Measurements from ENCODE around the gene MAP3K19.
"Not testable (repeated sequence)": the region's sequence is repeated elsewhere in the genome, so short reads cannot be mapped to it uniquely, and the experiment has no call there.

The MAP3K19 gene

GRCh38 chr2:135050684-135051083 lies 3.4 kb upstream of the MAP3K19 start:
- no peak for DNase-seq (ENCODE audit: low read depth in 2 of 2)

- DNase-seq (ENCODE audit: low read depth in 2 of 2) = no peak
Measured at GRCh38 chr2:135050132-135050531, 2.9 kb upstream of the MAP3K19 start.

GRCh38 chr2:135048122-135048521 lies 875 bp upstream of the MAP3K19 start:
- no peak for DNase-seq (ENCODE audit: low read depth in 2 of 2)

- peak; percentile 10 to 42 for DNase-seq (ENCODE audit: low read depth in 2 of 2)
Measured at GRCh38 chr2:135043345-135043744, 3.9 kb downstream of the MAP3K19 start.

DNA sequence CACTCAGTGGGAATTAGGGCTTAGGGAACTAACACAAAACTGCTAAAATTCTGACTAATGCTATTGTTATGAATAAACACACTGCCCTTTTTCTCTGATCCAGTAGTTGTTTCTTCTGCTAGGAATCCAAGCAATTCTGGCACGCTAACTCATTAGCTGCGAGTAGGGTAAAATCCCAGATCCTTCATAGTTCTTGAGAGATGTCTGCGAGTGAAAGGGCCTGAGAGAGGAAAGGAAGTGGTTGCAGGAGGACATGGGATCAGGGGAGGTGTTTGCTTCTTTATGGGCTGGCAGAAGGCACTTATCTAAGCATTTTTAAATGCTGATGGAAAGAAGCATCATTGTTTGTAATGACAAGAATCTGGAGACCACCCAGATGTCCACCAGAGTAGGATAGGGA lies 9.4 kb downstream of the MAP3K19 start:
- no peak for DNase-seq (ENCODE audit: low read depth in 2 of 2)

DNA sequence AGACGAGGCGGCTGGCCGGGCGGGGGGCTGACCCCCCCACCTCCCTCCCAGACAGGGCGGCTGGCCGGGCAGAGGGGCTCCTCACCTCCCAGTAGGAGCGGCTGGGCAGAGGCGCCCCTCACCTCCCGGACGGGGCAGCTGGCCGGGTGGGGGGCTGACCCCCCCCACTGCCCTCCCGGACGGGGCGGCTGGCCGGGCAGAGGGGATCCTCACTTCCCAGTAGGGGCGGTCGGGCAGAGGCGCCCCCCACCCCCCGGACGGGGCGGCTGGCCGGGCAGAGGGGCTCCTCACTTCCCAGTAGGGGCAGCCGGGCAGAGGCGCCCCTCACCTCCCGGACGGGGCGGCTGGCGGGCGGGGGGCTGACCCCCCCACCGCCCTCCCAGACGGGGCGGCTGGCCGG lies 14.0 kb downstream of the MAP3K19 start:
- DNase-seq (ENCODE audit: low read depth in 2 of 2) = not testable (repeated sequence)

- DNase-seq (ENCODE audit: low read depth in 2 of 2) = no peak
Measured at GRCh38 chr2:135030826-135031225, 16.4 kb downstream of the MAP3K19 start.

- DNase-seq (ENCODE audit: low read depth in 2 of 2) = no peak
Measured at GRCh38 chr2:135029481-135030134, 17.6 kb downstream of the MAP3K19 start.

DNA sequence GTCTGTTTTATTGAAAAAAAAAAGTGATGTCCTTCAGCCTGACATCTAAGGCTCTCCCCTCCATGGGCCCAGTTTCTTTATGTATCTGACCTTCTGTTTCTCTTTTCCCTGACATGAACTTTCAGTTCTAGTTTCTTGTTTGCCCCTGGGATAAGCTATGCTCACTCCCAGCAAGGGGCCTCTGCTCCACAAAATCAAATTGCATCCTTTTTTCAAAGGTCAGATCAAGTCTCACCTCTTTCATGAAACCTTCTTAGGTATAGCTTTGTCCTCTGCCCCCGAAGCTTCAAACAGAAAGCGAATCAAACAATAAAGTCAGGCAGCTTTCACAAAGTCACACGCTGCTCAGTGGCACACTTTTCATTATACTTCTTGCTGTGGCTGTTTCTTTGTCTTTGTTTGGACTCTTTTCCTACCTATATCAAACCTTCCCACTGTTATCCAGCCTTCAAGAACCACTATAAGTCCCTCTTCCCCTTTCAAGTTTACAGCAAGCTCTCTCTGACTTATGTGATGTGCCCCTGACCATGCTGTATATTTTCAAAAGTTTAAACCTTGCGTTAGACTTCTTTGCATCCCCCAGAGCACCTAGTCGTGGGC lies 23.3 kb downstream of the MAP3K19 start:
- DNase-seq (ENCODE audit: low read depth in 2 of 2) = no peak

DNA sequence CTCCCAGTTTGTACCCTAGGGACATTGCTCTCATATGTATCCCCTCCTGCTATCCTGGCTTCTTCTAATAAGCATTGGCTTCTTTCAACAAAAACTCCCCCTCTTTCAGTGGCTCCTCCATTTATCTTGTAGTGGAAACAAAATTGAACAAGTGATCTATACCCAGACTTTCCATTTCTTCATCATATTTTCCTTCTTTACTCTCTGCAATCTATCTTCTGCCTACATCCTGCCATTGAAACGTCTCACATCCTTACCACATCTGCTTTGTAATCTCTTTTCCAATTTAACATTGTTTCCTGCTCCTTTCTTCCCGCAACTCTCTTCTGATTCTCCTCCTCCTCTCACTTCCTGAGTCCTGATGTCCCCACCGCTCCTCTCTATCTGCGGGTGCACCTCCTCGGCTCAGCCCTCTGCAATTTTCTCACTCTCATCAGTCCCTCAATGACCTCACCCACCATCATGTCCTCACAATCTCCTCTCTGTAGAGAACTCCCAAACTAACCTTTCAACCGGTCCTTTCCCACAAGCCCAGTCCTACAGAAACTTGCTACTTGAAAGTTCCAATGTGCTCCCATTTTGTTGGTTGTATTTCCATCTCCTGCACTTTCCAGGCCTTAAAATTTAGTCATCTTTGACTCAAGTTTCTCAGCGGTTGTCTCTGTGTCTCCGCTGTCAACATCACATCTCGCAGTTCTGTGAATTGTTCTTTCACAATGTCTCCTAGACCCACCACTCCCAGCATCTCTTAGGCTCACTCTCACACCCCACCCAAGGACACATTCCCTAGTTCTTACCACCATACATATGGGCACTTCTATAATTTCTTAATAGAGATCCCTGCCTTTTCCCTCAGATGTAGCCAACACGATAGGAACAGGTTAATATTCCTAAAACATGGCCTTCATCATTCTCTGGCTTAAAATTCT lies 24.0 kb downstream of the MAP3K19 start:
- no peak for DNase-seq (ENCODE audit: low read depth in 2 of 2)

- DNase-seq (ENCODE audit: low read depth in 2 of 2) = no peak
Measured at GRCh38 chr2:135021618-135022017, 25.6 kb downstream of the MAP3K19 start.

DNA sequence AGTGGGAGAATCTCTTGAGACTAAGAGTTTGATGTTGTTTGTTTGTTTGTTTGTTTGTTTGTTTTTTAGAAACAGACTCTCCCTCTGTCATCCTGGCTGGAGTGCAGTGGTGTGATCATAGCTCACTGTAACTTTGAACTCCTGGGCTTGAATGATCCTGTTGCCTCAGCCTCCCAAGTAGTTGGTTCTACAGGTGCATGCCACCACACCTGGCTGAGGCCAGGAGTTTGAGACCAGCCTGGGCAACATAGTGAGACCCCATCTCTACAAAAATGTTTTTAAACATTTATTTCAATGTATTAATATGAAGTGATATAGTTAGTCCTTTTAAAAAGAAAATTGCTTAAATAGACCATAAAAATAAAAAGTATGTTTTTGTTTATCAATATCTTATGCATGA lies 35.6 kb downstream of the MAP3K19 start:
- DNase-seq (ENCODE audit: low read depth in 2 of 2) = no peak

DNA sequence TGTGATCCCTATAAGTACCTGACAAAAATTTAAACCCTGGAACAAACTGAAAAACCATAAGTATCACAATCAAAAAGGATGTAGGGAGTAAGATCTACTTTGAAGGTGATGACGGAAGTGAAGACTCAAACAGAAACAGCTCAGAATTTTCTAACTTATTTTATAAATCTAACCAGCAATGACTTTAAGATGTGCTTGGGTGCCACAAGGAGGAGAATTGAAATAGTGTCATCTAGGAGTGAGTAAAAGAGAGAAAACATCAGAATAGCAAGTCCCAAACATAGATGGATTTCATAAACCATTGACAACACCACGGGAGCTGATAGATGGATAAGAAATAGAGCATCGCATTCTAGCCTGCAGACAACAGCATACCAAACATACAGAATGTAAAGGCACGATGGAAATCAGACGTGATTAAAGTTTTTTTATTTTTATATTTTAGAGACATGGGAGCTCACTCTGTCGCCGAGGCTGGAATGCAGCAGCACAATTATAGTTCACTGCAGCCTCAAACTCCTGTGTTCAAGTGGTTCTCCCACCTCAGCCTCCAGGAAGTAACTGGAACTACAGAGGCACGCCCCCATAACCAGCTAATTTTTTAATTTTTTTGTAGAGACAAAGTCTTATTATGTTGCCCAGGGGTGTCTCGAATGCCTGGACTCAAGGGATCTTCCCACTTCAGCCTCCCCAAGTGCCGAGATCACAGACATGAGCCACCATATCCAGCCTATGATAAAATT lies 36.9 kb downstream of the MAP3K19 start:
- no peak for DNase-seq (ENCODE audit: low read depth in 2 of 2)

DNA sequence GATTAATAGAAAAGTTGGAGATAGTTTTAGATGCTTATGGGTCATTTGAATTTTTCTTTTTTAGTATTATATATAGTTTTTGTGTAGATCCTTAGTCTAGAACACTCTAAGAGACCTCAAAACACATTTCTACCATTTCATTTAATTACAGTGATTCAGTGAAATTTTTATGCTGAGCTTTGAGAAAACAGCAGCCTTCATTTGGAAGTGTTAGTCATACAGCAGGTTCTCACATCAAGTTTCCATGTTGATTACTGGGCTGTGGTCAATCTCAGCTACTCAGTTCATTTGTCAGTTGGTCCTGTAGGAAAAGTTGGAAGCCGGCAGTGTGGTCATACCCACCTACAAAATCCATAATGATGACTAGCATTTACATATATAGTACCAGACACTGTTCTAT lies 37.9 kb downstream of the MAP3K19 start:
- no peak for DNase-seq (ENCODE audit: low read depth in 2 of 2)

- DNase-seq (ENCODE audit: low read depth in 2 of 2) = no peak
Measured at GRCh38 chr2:135005753-135006152, 41.5 kb downstream of the MAP3K19 start.

DNA sequence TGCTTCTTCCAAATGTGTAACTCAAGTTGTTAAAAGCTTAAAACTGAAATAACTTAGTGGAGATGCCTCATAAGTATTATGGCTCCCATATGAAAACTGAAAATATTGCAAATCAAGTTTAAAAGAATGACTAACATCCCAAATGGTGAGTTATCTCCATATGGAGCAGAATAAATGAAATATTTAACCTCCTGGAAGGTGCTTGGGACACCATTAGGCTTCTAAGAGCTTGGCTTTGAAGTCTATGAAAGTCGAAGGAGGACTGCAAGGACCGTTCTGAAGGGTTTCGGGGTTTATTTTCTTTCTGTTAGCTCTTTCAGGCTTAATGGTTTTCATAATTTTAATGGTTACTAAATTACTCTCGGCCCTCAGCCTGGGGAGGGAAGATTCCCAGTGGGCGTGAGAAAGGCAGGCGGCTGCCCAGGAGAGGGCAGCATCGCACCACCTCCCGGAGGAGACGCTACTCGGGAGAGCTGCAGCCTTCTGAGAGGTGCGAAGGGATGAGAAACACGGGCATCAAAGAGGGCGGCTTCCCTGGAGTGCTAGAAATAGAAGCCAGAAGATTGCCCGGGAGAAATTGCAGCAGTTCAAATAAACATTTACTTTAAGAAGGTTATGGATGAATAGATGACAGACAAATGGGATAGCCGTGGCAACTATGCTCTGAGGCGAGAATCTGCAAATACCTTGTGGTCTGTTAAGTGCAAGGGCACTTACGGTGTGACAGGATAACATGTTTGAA lies 43.1 kb downstream of the MAP3K19 start:
- peak; percentile 61 to 69 for DNase-seq (ENCODE audit: low read depth in 2 of 2)

GRCh38 chr2:135002836-135003235 lies 44.4 kb downstream of the MAP3K19 start:
- no peak for DNase-seq (ENCODE audit: low read depth in 2 of 2)

DNA sequence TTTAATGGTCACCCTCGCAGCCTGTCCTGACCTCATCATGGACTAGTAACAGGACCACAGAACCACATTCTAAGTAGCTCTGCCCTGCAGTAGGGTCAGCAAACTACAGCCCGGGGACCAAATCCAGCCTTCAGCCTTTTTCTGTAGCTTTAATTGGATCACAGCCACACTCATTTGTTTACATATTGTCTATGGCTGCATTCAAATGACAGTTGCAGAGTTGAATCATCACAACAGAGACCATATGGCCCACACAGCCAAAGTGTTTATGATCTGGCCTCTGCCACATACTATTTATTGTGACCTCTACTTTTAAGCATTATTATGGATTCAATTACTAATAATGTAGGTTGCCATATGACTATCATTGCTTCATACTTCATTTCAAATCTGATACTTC lies 47.7 kb downstream of the MAP3K19 start:
- no peak for DNase-seq (ENCODE audit: low read depth in 2 of 2)

DNA sequence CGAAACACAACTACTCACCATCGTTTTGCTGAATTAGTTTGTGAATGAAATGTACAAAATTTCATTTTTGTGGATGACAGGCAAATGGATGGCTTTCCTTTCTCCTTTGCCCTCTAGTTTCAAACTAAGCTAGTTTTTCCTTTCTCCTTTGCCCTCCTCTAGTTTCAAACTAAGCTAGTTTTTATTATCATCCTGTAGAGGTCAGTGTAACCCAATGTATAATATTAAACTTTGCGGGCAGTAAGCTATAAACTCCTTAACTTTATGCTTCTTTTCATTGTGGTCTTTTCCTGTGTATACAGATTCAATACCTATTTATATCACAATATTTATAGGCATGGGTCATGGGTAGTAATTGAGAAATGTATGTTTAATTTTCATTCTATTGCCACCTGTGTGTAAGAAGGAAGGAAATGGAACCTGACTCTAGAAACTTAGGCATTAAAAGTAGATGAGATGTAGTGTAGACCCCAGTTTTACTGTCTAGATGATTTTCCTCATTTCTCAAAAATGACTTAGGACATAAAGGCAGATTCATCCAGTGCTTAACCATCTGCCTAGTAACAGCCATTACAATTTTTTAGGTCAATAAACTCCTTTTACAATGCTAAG lies 58.1 kb downstream of the MAP3K19 start:
- no peak for DNase-seq (ENCODE audit: low read depth in 2 of 2)

- DNase-seq (ENCODE audit: low read depth in 2 of 2) = no peak
Measured at GRCh38 chr2:134985061-134985460, 62.2 kb downstream of the MAP3K19 start.

- DNase-seq (ENCODE audit: low read depth in 2 of 2) = no peak
Measured at GRCh38 chr2:134982603-134983002, 64.6 kb downstream of the MAP3K19 start.
